ENCODE measurements around the gene PGAM2. TPM values are rescaled to one million over a fixed set of nuclear protein-coding genes. Genes with fewer than 3 reads are reported as not detected.
"Not testable (repeated sequence)": the region's sequence is repeated elsewhere in the genome, so short reads cannot be mapped to it uniquely, and the experiment has no call there.

PGAM2 gene
- total and polyA plus RNA-seq, 5 donors from 2014 or later = 1.1 TPM; not detected in 4

DNA sequence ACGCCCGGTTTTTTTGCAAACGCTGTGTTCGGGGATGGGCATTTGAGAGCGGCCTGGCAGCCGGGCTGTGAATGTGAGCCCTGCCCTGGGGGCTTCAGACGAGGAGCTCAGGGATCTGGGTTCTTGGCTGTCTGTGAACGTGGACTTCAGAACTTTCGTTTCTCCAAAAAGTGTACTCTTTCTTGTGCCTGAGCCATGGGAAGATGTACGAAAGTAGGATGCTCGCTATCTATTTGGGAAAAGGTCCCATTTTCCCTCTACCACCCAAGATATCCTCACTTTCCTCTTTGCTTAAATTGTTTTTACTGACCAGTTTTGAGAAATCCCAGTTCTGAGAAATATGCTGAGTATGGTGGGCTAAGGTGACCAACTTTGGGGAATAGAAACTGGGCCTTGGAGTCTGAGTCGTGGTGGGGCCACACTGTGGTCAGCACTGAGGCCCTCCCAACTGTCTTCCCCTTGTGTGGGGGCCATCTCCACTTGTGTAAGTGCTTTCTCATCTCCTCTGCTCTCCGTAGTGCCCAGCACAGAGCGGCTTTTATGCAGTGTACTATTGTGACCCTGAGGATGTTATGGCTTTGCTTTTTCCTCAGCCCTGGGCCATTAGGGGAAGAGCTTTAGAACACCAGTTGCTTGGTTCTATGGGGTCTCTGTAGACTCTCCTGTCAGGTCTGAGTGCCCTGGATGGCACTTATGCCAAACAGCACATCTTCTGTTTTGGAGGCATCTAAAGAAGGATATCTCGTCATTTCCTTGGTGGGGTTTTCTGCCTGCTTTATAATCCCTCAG, 19.9 kb downstream of the PGAM2 start:
- DNase-seq (peak in 1 of 3 donors; percentile 68), ATAC-seq (ENCODE audit: low read depth in 2 of 2) (no peak)
- H3K27me3 Mint-ChIP-seq = no peaks in the 10 kb centered on the region
- H3K9me3 Mint-ChIP-seq = no peaks in the 10 kb centered on the region
- peaks cover 15 to 76% (median 48%) of the 10 kb centered on the region in 4 donors for H3K4me1 Mint-ChIP-seq
- peak overlapping the region; percentile 86 for H3K27ac ChIP-seq (ENCODE audit: insufficient read depth, low read length, poor library complexity, severe bottlenecking)
- peaks cover 19% of the 10 kb centered on the region for H3K36me3 ChIP-seq (ENCODE audit: control insufficient read depth, insufficient read depth, low read length)
- no peaks in the 10 kb centered on the region for H3K27me3 ChIP-seq (ENCODE audit: control insufficient read depth, insufficient read depth, low read length)
- peak overlapping the region; percentile 92 to 99 (median 94) for H3K4me3 Mint-ChIP-seq
- peak overlapping the region; percentile 88 to 98 (median 91) for H3K27ac Mint-ChIP-seq
- H3K36me3 Mint-ChIP-seq = peaks cover 14% of the 10 kb centered on the region
- peaks cover 53% of the 10 kb centered on the region for H3K4me1 ChIP-seq (ENCODE audit: control insufficient read depth, insufficient read depth, low read length, poor library complexity, severe bottlenecking)
- no peaks in the 10 kb centered on the region for H3K9me3 ChIP-seq (ENCODE audit: control insufficient read depth in 2 of 2, low read length in 2 of 2)
- peak overlapping the region; percentile 95 for H3K4me3 ChIP-seq (ENCODE audit: low read depth, low read length)

DNA sequence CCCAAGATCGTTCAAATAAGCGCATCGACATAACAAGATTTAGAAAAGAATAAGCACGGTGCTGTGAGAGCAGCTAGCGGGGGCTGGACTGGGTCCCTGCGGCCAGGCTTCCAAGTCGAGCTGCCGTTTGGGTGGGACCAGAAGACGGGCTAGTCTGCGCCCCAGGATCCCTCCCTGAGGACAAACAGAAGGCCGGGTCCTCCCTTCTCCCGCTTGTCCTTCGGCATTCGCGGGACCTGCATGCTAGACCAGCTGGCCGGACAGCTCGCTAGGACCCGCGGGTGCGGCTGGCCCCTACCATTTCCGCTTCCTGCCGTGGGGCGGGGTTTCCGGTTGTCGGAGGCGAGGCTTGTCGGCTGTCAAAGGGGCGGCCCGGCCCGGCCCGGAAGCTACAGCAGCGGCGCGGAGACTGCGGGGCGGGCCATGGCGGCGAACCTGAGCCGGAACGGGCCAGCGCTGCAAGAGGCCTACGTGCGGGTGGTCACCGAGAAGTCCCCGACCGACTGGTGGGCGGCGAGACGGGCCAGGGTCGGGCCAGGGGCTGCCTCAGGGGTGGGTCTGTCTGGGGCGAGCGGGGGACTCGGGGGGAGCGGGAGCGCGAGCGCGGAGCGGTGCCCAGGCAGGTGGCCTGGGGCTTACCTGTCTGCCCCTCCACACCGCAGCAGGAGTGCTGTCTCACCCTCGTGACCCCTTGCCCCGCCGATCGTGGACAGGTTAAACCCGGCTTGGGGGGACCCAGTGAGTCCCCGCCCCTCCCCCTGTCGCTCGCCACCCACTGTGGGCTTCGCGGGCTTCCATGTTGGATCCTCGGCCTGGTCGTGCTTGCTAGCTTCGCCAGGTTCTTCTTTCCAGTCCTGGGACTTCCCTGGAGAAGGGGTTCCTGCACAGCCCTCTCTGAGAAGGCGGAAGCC, 20.8 kb downstream of the PGAM2 start, which contains the start of gene DBNL:
Gene DBNL, plus strand, starts transcription at position 388 of the 911 bp plus-strand sequence. Its CDS starts 36 bp downstream, at position 424.
- H3K9me3 ChIP-seq (ENCODE audit: control insufficient read depth in 2 of 2, low read length in 2 of 2) = no peaks in the 10 kb centered on the region
- Mint-ChIP-seq H3K9me3 (no peaks in the 10 kb centered on the region), H3K27ac (peak within 1 kb of the TSS; percentile 91 to 98 (median 96)), H3K36me3 (peaks cover 12% of the 10 kb centered on the region), H3K27me3 (no peaks in the 10 kb centered on the region), H3K4me3 (peak within 1 kb of the TSS; percentile 92 to 99 (median 94)), H3K4me1 (peaks cover 15 to 67% (median 41%) of the 10 kb centered on the region in 4 donors)
- H3K4me1 ChIP-seq (ENCODE audit: control insufficient read depth, insufficient read depth, low read length, poor library complexity, severe bottlenecking) = peaks cover 50% of the 10 kb centered on the region
- ATAC-seq (ENCODE audit: low read depth in 2 of 2) (peak; percentile 64 to 67), DNase-seq (peak; percentile 84 to 93 (median 85))
- peak within 1 kb of the TSS; percentile 86 for H3K27ac ChIP-seq (ENCODE audit: insufficient read depth, low read length, poor library complexity, severe bottlenecking)
- H3K27me3 ChIP-seq (ENCODE audit: control insufficient read depth, insufficient read depth, low read length) = no peaks in the 10 kb centered on the region
- peak within 1 kb of the TSS; percentile 95 for H3K4me3 ChIP-seq (ENCODE audit: low read depth, low read length)
- peaks cover 10% of the 10 kb centered on the region for H3K36me3 ChIP-seq (ENCODE audit: control insufficient read depth, insufficient read depth, low read length)

- ATAC-seq (ENCODE audit: low read depth in 2 of 2) (no peak), DNase-seq (no peak)
- Histone ChIP-seq H3K36me3 (ENCODE audit: control insufficient read depth, insufficient read depth, low read length) (peaks cover 7% of the 10 kb centered on the region), H3K4me1 (ENCODE audit: control insufficient read depth, insufficient read depth, low read length, poor library complexity, severe bottlenecking) (peaks cover 48% of the 10 kb centered on the region), H3K27me3 (ENCODE audit: control insufficient read depth, insufficient read depth, low read length) (no peaks in the 10 kb centered on the region), H3K9me3 (ENCODE audit: control insufficient read depth in 2 of 2, low read length in 2 of 2) (no peaks in the 10 kb centered on the region), H3K27ac (ENCODE audit: insufficient read depth, low read length, poor library complexity, severe bottlenecking) (peak overlapping the region; percentile 86), H3K4me3 (ENCODE audit: low read depth, low read length) (peak overlapping the region; percentile 82)
- peak overlapping the region; percentile 91 to 96 (median 94) for H3K27ac Mint-ChIP-seq
- H3K9me3 Mint-ChIP-seq = no peaks in the 10 kb centered on the region
- H3K36me3 Mint-ChIP-seq = peaks cover 12% of the 10 kb centered on the region
- no peaks in the 10 kb centered on the region for H3K27me3 Mint-ChIP-seq
- peak overlapping the region; percentile 92 to 99 (median 94) for H3K4me3 Mint-ChIP-seq
- H3K4me1 Mint-ChIP-seq = peaks cover 15 to 64% (median 40%) of the 10 kb centered on the region in 4 donors
These were observed 21.5 kb downstream of the PGAM2 start for GRCh38 chr7:44043902-44044301.

DNA sequence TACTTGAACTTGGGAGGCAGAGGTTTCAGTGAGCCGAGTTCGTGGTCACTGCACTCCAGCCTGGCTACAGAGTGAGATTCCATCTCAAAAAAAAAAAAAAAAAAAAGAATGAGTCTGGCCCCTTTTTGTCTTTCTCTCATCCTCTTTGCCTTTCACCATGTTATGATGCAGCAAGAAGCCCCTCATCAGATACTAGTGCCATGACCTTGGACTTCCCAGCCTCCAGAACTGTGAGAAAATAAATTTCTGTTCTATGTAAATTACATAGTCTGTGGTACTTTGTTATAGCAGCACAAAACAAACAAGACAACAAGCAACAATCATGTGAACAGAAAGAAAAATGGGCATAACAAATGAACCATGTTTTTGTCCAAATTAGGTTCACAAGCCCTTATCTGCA, 23.1 kb downstream of the PGAM2 start:
- Histone ChIP-seq H3K4me1 (ENCODE audit: control insufficient read depth, insufficient read depth, low read length, poor library complexity, severe bottlenecking) (peaks cover 35% of the 10 kb centered on the region), H3K27me3 (ENCODE audit: control insufficient read depth, insufficient read depth, low read length) (no peaks in the 10 kb centered on the region), H3K27ac (ENCODE audit: insufficient read depth, low read length, poor library complexity, severe bottlenecking) (peak overlapping the region; percentile 3), H3K9me3 (ENCODE audit: control insufficient read depth in 2 of 2, low read length in 2 of 2) (no peaks in the 10 kb centered on the region), H3K4me3 (ENCODE audit: low read depth, low read length) (no peak overlapping the region), H3K36me3 (ENCODE audit: control insufficient read depth, insufficient read depth, low read length) (peaks cover 4% of the 10 kb centered on the region)
- Mint-ChIP-seq H3K4me1 (peaks cover 15 to 47% (median 30%) of the 10 kb centered on the region in 4 donors), H3K27me3 (no peaks in the 10 kb centered on the region), H3K27ac (no peak overlapping the region), H3K36me3 (peaks cover 9% of the 10 kb centered on the region), H3K9me3 (no peaks in the 10 kb centered on the region), H3K4me3 (peak overlapping the region in 3 of 4 donors; percentile 63 to 81 (median 70))
- no peak for DNase-seq
- no peak for ATAC-seq (ENCODE audit: low read depth in 2 of 2)

GRCh38 chr7:44040493-44040891, 24.9 kb downstream of the PGAM2 start:
- Mint-ChIP-seq H3K4me1 (peaks cover 0 to 30% (median 13%) of the 10 kb centered on the region in 4 donors), H3K4me3 (peak overlapping the region; percentile 32 to 84 (median 82)), H3K27ac (peak overlapping the region; percentile 41 to 83 (median 74))
- H3K36me3 ChIP-seq (ENCODE audit: control insufficient read depth, insufficient read depth, low read length); H3K27me3 Mint-ChIP-seq; H3K4me3 ChIP-seq (ENCODE audit: low read depth, low read length); H3K27me3 ChIP-seq (ENCODE audit: control insufficient read depth, insufficient read depth, low read length); H3K36me3 Mint-ChIP-seq; H3K9me3 Mint-ChIP-seq; H3K9me3 ChIP-seq (ENCODE audit: control insufficient read depth in 2 of 2, low read length in 2 of 2): not testable (repeated sequence)
- peak; percentile 58 to 81 (median 77) for DNase-seq
- peak overlapping the region; percentile 65 for H3K27ac ChIP-seq (ENCODE audit: insufficient read depth, low read length, poor library complexity, severe bottlenecking)
- peaks cover 18% of the 10 kb centered on the region for H3K4me1 ChIP-seq (ENCODE audit: control insufficient read depth, insufficient read depth, low read length, poor library complexity, severe bottlenecking)
- peak; percentile 67 for ATAC-seq (ENCODE audit: low read depth in 2 of 2)

- H3K4me3 ChIP-seq (ENCODE audit: low read depth, low read length); H3K27me3 Mint-ChIP-seq; DNase-seq; H3K36me3 Mint-ChIP-seq; H3K27me3 ChIP-seq (ENCODE audit: control insufficient read depth, insufficient read depth, low read length); H3K36me3 ChIP-seq (ENCODE audit: control insufficient read depth, insufficient read depth, low read length); H3K9me3 ChIP-seq (ENCODE audit: control insufficient read depth in 2 of 2, low read length in 2 of 2); H3K9me3 Mint-ChIP-seq: not testable (repeated sequence)
- peak; percentile 41 for ATAC-seq (ENCODE audit: low read depth in 2 of 2)
- Histone ChIP-seq H3K27ac (ENCODE audit: insufficient read depth, low read length, poor library complexity, severe bottlenecking) (peak overlapping the region; percentile 65), H3K4me1 (ENCODE audit: control insufficient read depth, insufficient read depth, low read length, poor library complexity, severe bottlenecking) (peaks cover 13% of the 10 kb centered on the region)
- H3K27ac Mint-ChIP-seq = peak overlapping the region in 1 of 3 donors; percentile 83
- H3K4me3 Mint-ChIP-seq = peak overlapping the region in 3 of 4 donors; percentile 32 to 73 (median 70)
- H3K4me1 Mint-ChIP-seq = peaks cover 0 to 26% (median 10%) of the 10 kb centered on the region in 4 donors
These were observed 25.4 kb downstream of the PGAM2 start for GRCh38 chr7:44039800-44040492.

- H3K4me3 ChIP-seq (ENCODE audit: low read depth, low read length); H3K9me3 ChIP-seq (ENCODE audit: control insufficient read depth in 2 of 2, low read length in 2 of 2); H3K36me3 ChIP-seq (ENCODE audit: control insufficient read depth, insufficient read depth, low read length); H3K36me3 Mint-ChIP-seq; H3K27me3 Mint-ChIP-seq; H3K9me3 Mint-ChIP-seq; H3K27me3 ChIP-seq (ENCODE audit: control insufficient read depth, insufficient read depth, low read length): not testable (repeated sequence)
- peaks cover 10% of the 10 kb centered on the region for H3K4me1 ChIP-seq (ENCODE audit: control insufficient read depth, insufficient read depth, low read length, poor library complexity, severe bottlenecking)
- ATAC-seq (ENCODE audit: low read depth in 2 of 2) (peak; percentile 56 to 68), DNase-seq (peak; percentile 85 to 90 (median 87))
- Mint-ChIP-seq H3K27ac (peak overlapping the region; percentile 92 to 95 (median 94)), H3K4me3 (peak overlapping the region; percentile 78 to 86 (median 85)), H3K4me1 (peaks cover 0 to 22% (median 9%) of the 10 kb centered on the region in 4 donors)
- H3K27ac ChIP-seq (ENCODE audit: insufficient read depth, low read length, poor library complexity, severe bottlenecking) = peak overlapping the region; percentile 66
These were observed 26.3 kb downstream of the PGAM2 start for GRCh38 chr7:44038961-44039558.

Measured in CD4-positive, CD25-positive, alpha-beta regulatory T cell (primary cell).